Activated T-helper 1 cell treated with anti-CD3 and anti-CD28 coated beads, Interleukin-12 subunit alpha, Interleukin-12 subunit beta, Interleukin-2, Interleukin-4 antibody, amounts not matched to agents 30 ng/mL and 10 ng/mL and 1 ng/mL, durations not matched to agents 14 hours and 24 hours and 36 hours (primary cell): ENCODE measurements around the gene NCAPG. TPM values are rescaled to one million over a fixed set of nuclear protein-coding genes. Genes with fewer than 3 reads are reported as not detected.

Source experiments
- total RNA-seq: library from RNA; stranded (reverse); gene quantifications from 2 replicates; pipeline ENCODE4 v1.2.3, GENCODE V29; 2022

Gene NCAPG
- total RNA-seq, 1 donor from 2014 or later, result 43.7 TPM

Other genes with a start within 250 kb of the NCAPG start
- gene LAP3, start 233.8 kb upstream of the NCAPG start, total RNA-seq, result 108 and 109 TPM in 2 replicates
- 46.6 and 49.6 TPM in 2 replicates for gene MED28, start 196.3 kb upstream of the NCAPG start, total RNA-seq
- gene FAM184B, start 29.4 kb upstream of the NCAPG start, total RNA-seq, result not detected in 2 replicates
- gene DCAF16, start 222 bp upstream of the NCAPG start, total RNA-seq, result 44.0 and 48.5 TPM in 2 replicates
- gene LCORL, start 210.8 kb downstream of the NCAPG start, total RNA-seq, result 8.7 TPM in 2 replicates